MCF 10A (cell line): ENCODE data around the gene DND1. TPM values are rescaled to one million over a fixed set of nuclear protein-coding genes. Genes with fewer than 3 reads are reported as not detected.
A peak's percentile ranks its signal among the peaks of the same experiment; 100 is the strongest.

ENCODE experiments used
- BruUV-seq: library from RNA; stranded (reverse); fragments of 400-500 nt; replicated peaks from 2 replicates; lab custom pipeline; 2021; lab: Mats Ljungman, UMichigan
- CTCF ChIA-PET: fragments of 300-600 bp; sonication (Branson Sonifier 250); formaldehyde crosslinking; extraction: SDS; loops from one replicate; lab custom pipeline; 2021; ENCODE audit warnings: antibody characterized with exemption, inconsistent platforms; lab: Yijun Ruan, JAX
- POLR2A ChIA-PET: fragments of 300-600, 350-650 bp; sonication (Branson Sonifier 250); formaldehyde crosslinking; extraction: SDS; loops from one replicate; lab custom pipeline; 2020; ENCODE audit warnings: antibody characterized with exemption, inconsistent platforms; lab: Yijun Ruan, JAX
- DNase-seq: peaks from one replicate; pipeline ENCODE4 v3.0.0-alpha.2; 2018; ENCODE audit not compliant: unreplicated experiment
- H3K27ac Mint-ChIP-seq: one replicate; pipeline ENCODE4 v1.8.0; 2022; ENCODE audit warnings: mild to moderate bottlenecking, low read depth, mixed read lengths; ENCODE audit not compliant: unreplicated experiment
- H3K27me3 Mint-ChIP-seq: one replicate; pipeline ENCODE4 v1.8.0; 2022; ENCODE audit warnings: mixed read lengths; ENCODE audit not compliant: insufficient read depth, unreplicated experiment
- H3K36me3 Mint-ChIP-seq: one replicate; pipeline ENCODE4 v1.8.0; 2022; ENCODE audit warnings: mild to moderate bottlenecking, moderate library complexity, mixed read lengths; ENCODE audit not compliant: insufficient read depth, unreplicated experiment
- H3K4me1 Mint-ChIP-seq: one replicate; pipeline ENCODE4 v1.8.0; 2022; ENCODE audit warnings: mixed read lengths; ENCODE audit not compliant: insufficient read depth, unreplicated experiment
- H3K4me3 Mint-ChIP-seq: one replicate; pipeline ENCODE4 v1.8.0; 2022; ENCODE audit warnings: mild to moderate bottlenecking, moderate library complexity, mixed read lengths; ENCODE audit not compliant: unreplicated experiment
- H3K9me3 Mint-ChIP-seq: one replicate; pipeline ENCODE4 v1.8.0; 2022; ENCODE audit warnings: mixed read lengths; ENCODE audit not compliant: unreplicated experiment
- intact Hi-C: fragments of 100-400 bp; cut with micrococcal nuclease; formaldehyde crosslinking; loops from 2 replicates; pipeline ENCODE4 v1.14.1; 2022
- total RNA-seq: library from RNA; stranded (reverse); gene quantifications from 2 replicates; pipeline ENCODE4 v1.2.3, GENCODE V29; 2022
- TF ChIP-seq, protein P1 (sequence below): fragments of 200-600 bp; IDR thresholded peaks from one replicate; pipeline ENCODE4 v1.8.0; 2022; ENCODE audit warnings: antibody characterized with exemption, mild to moderate bottlenecking; ENCODE audit not compliant: unreplicated experiment

Gene DND1
- total RNA-seq, 1 experiment from 2014 or later: 4.3 TPM

DNA sequence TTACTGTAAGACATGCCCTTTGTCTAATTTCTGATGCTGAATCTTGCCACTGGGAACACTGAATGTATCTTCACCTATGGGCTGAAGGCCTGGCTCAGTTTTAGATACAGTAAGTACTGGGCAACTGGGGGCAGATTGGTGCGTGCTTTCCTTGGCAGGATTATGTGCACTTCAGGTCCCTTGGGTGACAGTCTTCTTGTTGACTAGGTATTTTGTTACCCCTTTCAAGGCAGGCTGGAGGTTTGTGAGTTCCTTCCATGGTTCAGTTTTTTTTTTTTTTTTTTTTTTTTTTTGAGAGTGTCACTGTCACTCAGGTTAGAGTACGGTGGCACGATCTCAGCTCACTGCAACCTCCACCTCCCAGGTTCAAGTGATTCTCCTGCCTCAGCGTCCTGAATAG lies 34.4 kb upstream of the DND1 start:
- intact Hi-C loops: no loop called here
- no peak overlapping the region for H3K27ac Mint-ChIP-seq
- no peak overlapping the region for H3K4me3 Mint-ChIP-seq
- no TSS peak for BruUV-seq
- TF ChIP-seq, protein P1, sequence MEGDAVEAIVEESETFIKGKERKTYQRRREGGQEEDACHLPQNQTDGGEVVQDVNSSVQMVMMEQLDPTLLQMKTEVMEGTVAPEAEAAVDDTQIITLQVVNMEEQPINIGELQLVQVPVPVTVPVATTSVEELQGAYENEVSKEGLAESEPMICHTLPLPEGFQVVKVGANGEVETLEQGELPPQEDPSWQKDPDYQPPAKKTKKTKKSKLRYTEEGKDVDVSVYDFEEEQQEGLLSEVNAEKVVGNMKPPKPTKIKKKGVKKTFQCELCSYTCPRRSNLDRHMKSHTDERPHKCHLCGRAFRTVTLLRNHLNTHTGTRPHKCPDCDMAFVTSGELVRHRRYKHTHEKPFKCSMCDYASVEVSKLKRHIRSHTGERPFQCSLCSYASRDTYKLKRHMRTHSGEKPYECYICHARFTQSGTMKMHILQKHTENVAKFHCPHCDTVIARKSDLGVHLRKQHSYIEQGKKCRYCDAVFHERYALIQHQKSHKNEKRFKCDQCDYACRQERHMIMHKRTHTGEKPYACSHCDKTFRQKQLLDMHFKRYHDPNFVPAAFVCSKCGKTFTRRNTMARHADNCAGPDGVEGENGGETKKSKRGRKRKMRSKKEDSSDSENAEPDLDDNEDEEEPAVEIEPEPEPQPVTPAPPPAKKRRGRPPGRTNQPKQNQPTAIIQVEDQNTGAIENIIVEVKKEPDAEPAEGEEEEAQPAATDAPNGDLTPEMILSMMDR: no peak
- H3K9me3 Mint-ChIP-seq: no peaks in the 10 kb centered on the region
- H3K27me3 Mint-ChIP-seq: no peaks in the 10 kb centered on the region
- no peak for DNase-seq
- H3K4me1 Mint-ChIP-seq: peaks cover 11% of the 10 kb centered on the region
- H3K36me3 Mint-ChIP-seq: peaks cover 58% of the 10 kb centered on the region
- ChIA-PET CTCF (no interaction called here), POLR2A (interaction anchor here (1.3 to 5.1 kb wide), 3 partner anchors 13 to 78 kb away, joined by 3 to 72 read pairs (median 10); partner anchors contain the start of genes HARS1 and HARS2)

DNA sequence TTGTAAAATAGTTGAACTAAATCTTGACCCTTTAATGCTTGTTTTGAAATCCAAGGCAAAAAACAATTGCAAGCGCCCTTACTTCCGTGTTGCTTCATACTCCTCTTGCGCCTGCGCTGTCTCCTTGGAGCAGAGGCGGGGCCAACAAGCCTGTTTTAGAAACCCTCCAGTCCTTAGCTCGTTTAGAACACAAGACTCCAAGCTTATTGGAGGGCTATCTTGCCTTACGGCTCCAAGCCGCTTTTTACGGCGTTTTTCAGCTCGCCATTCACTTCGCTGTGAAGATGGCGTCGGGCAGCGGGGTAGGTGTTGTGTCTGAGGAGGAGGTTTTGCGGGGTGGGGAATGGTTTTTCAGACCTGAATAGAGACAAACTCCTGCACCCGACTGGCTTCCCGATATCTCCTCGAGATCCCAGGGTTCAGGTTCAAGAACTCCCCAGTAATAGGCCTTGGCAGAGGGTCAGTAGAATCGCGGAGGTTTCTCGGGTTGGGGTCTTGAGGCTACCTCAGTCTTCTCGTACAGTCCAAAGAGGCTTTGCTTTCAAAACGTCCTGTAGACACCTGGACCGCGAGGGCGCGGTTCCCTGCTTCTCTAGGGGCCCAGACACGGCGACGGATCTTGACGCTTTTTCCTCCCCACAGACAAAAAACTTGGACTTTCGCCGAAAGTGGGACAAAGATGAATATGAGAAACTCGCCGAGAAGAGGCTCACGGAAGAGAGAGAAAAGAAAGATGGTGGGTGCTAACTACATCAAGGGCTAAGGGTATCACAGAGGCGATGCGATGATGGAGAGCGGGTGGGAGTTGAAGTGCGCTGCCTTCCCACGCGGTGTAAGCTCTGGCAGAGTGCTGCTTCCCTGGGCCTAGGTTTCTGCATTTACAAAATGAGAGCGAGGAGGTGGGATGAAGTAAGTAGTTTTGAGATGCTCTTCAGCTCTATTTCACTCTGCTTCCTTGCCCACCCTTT lies 27.1 kb upstream of the DND1 start, which contains the start of gene ZMAT2:
TSS of gene ZMAT2 (plus strand) at position 271 of the 968 bp plus-strand sequence. CDS start at position 285, 14 bp downstream.
- ChIA-PET POLR2A (interaction anchor here (0.6 to 5.0 kb wide), 30 partner anchors 10 to 936 kb away, joined by 3 to 115 read pairs (median 4); partner anchors contain the start of genes ANKHD1, APBB3, CD14 and EIF4EBP3), CTCF (interaction anchor here (0.6 to 1.2 kb wide), 7 partner anchors 10 to 866 kb away, joined by 3 to 4 read pairs (median 3); partner anchors contain the start of gene PCDHA4)
- intact Hi-C loops: no loop called here
- H3K27me3 Mint-ChIP-seq: no peaks in the 10 kb centered on the region
- H3K9me3 Mint-ChIP-seq: no peaks in the 10 kb centered on the region
- peaks cover 13% of the 10 kb centered on the region for H3K4me1 Mint-ChIP-seq
- TSS peak; percentile 43 for BruUV-seq
- peak; percentile 100 for DNase-seq
- TF ChIP-seq, protein P1: no peak
- peak within 1 kb of the TSS; percentile 98 for H3K27ac Mint-ChIP-seq
- peak within 1 kb of the TSS; percentile 87 for H3K4me3 Mint-ChIP-seq
- peaks cover 74% of the 10 kb centered on the region for H3K36me3 Mint-ChIP-seq

DNA sequence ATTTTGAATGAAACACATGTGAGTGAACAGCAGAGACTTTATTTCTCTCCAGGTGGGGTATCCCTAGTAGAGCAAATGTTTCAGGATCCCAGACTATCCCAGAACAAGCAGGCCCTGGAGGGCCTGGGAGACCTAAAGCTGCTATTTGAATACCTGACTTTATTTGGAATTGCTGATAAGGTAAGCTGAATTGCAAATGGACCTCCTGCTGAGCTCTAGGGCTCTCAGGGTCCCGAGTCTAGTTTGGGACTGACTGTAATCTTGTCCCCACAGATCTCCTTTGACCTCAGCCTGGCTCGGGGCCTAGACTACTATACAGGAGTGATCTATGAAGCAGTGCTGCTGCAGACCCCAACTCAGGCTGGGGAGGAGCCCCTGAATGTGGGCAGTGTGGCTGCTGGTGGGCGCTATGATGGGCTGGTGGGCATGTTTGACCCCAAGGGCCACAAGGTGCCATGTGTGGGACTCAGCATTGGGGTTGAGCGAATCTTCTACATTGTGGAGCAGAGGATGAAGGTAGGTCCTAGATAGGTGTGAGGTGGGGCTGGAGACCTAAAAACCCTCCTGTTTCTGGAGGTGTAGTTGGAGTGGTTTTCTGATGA lies 23.6 kb upstream of the DND1 start:
- no peak for DNase-seq
- POLR2A ChIA-PET: interaction anchor here (0.5 to 2.3 kb wide), 6 partner anchors 9 to 269 kb away, joined by 3 to 10 read pairs (median 4); partner anchors contain the start of genes IK, NDUFA2 and PCDHAC2
- CTCF ChIA-PET: interaction anchor here (0.9 to 1.5 kb wide), 5 partner anchors 14 to 339 kb away, joined by 3 to 4 read pairs (median 3); no protein-coding TSS in a partner anchor
- H3K4me1 Mint-ChIP-seq: peaks cover 7% of the 10 kb centered on the region
- BruUV-seq: no TSS peak
- intact Hi-C loops: no loop called here
- H3K36me3 Mint-ChIP-seq: peaks cover 69% of the 10 kb centered on the region
- TF ChIP-seq, protein P1: no peak
- no peaks in the 10 kb centered on the region for H3K9me3 Mint-ChIP-seq
- no peak overlapping the region for H3K27ac Mint-ChIP-seq
- H3K27me3 Mint-ChIP-seq: no peaks in the 10 kb centered on the region
- no peak overlapping the region for H3K4me3 Mint-ChIP-seq
